ENCODE results near the gene IL1RAPL2.
"Not testable (repeated sequence)": the region's sequence is repeated elsewhere in the genome, so short reads cannot be mapped to it uniquely, and the experiment has no call there.

Gene IL1RAPL2

DNA sequence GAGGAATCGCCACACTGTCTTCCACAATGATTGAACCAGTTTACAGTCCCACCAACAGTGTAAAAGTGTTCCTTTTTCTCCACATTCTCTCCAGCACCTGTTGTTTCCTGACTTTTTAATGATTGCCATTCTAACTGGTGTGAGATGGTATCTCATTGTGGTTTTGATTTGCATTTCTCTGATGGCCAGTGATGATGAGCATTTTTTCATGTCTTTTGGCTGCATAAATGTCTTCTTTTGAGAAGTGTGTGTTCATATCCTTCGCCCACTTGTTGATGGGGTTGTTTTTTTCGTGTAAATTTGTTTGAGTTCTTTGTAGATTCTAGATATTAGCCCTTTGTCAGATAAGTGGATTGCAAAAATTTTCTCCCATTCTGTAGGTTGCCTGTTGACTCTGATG, 671.4 kb downstream of the IL1RAPL2 start:
- TF ChIP-seq SCRT2 (tag by site-specific recombination; IDR thresholded peaks at IDR 0.05) (peak; percentile 70), SCRT1 (tag by site-specific recombination; IDR thresholded peaks at IDR 0.05; ENCODE audit: borderline replicate concordance) (peak; percentile 71; the same call in 1 of the 2 replicates)
- CTCF ChIA-PET: interaction anchor here (0.9 kb wide), 1 partner anchor 46 kb away, joined by 3 read pairs; no protein-coding TSS in a partner anchor

DNA sequence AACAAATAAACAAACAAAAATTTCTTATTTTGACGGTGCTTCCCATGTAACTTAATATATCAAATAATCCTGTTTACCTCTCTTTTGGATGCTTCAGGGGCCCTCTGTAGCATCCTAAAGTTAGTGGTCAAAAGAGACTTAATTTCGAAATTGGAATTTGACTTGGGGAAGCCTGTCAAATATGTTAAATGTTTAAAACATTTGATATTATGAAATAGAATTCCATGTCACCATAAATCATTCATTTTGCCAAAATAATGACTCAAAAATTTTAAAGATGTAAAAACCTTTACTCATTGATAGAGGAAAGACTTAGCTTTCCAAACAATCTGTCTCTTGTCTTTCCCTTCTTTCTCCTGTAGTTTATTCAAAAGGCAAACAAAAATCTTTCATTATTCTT, 675.1 kb downstream of the IL1RAPL2 start:
- H3K4me1 ChIP-seq (ENCODE audit: control insufficient read depth, insufficient read depth, low read length): no peaks in the 10 kb centered on the region
- H3K27ac ChIP-seq (ENCODE audit: extremely low read depth, low read depth, low read length): no peak overlapping the region
- CTCF ChIA-PET: interaction anchor here (0.6 kb wide), 1 partner anchor 32 kb away, joined by 5 read pairs; no protein-coding TSS in a partner anchor
- TF ChIP-seq ZNF837 (tag by site-specific recombination; IDR thresholded peaks at IDR 0.05) (no peak), ZNF777 (tag by site-specific recombination; IDR thresholded peaks at IDR 0.05; ENCODE audit: borderline replicate concordance) (no peak), ZNF416 (tag by site-specific recombination; IDR thresholded peaks at IDR 0.05) (no peak), ZNF660 (tag by site-specific recombination; IDR thresholded peaks at IDR 0.05) (no peak), ZNF292 (tag by site-specific recombination; IDR thresholded peaks at IDR 0.05; ENCODE audit: borderline replicate concordance, low read depth) (no peak)
- TF ChIP-seq, protein P1, sequence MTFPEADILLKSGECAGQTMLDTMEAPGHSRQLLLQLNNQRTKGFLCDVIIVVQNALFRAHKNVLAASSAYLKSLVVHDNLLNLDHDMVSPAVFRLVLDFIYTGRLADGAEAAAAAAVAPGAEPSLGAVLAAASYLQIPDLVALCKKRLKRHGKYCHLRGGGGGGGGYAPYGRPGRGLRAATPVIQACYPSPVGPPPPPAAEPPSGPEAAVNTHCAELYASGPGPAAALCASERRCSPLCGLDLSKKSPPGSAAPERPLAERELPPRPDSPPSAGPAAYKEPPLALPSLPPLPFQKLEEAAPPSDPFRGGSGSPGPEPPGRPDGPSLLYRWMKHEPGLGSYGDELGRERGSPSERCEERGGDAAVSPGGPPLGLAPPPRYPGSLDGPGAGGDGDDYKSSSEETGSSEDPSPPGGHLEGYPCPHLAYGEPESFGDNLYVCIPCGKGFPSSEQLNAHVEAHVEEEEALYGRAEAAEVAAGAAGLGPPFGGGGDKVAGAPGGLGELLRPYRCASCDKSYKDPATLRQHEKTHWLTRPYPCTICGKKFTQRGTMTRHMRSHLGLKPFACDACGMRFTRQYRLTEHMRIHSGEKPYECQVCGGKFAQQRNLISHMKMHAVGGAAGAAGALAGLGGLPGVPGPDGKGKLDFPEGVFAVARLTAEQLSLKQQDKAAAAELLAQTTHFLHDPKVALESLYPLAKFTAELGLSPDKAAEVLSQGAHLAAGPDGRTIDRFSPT (tag by site-specific recombination; IDR thresholded peaks at IDR 0.05): no peak
- H3K36me3 ChIP-seq (ENCODE audit: control insufficient read depth in 2 of 2, insufficient read depth in 1 of 2, low read length in 2 of 2): no peaks in the 10 kb centered on the region
- no peaks in the 10 kb centered on the region for H3K9me3 ChIP-seq (ENCODE audit: control insufficient read depth, insufficient read depth, low read depth, low read length)
- POLR2A ChIA-PET: no interaction called here
- H3K4me3 ChIP-seq (ENCODE audit: low read depth, low read length): no peak overlapping the region

More for the DNA sequence above, 671.4 kb downstream of the IL1RAPL2 start:
- H3K4me3 ChIP-seq (ENCODE audit: low read depth, low read length); POLR2A ChIA-PET; H3K9me3 ChIP-seq (ENCODE audit: control insufficient read depth, insufficient read depth, low read depth, low read length); H3K27ac ChIP-seq (ENCODE audit: extremely low read depth, low read depth, low read length); H3K36me3 ChIP-seq (ENCODE audit: control insufficient read depth in 2 of 2, insufficient read depth in 1 of 2, low read length in 2 of 2); H3K4me1 ChIP-seq (ENCODE audit: control insufficient read depth, insufficient read depth, low read length): not testable (repeated sequence)

DNA sequence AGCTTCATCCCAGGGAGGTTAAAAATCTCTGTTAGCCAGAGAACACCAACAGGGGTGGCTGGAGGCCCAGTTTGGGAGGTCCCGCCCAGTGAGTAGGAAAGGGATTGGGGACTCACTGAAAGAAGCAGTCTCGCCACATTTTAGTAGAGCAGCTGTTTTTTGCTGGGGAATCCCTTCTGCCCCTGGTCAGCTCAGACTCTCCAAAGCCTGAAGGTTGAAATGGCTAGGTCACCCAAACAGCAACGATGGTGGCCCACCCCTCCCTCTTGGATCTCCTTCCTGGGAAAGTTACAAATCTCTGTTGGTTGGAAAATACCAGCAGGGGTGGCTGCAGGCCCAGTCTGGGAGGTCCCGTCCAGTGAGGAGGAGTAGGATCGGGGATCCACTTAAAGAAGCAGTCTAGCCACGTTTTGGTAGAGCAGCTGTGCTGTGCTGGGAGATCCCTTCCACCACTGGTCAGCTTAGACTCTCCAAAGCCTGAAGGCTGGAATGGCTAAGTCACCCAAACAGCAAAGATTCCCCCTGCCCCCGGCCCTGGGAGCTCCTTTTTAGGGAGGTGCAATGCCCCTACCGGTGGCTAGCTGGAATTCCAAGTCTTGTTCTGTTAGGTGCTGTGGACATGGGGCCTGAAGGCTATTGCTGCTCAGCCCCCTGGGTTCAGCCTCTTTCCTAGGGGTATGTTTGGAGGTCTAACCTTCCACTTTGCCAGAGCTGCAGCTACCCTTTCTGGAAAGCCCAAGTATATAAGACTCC, 694.5 kb downstream of the IL1RAPL2 start:
- no peaks in the 10 kb centered on the region for H3K9me3 ChIP-seq (ENCODE audit: control insufficient read depth, insufficient read depth, low read depth, low read length)
- ChIA-PET CTCF (interaction anchor here (0.6 to 0.7 kb wide), 5 partner anchors 9 to 314 kb away, joined by 3 to 4 read pairs (median 3); no protein-coding TSS in a partner anchor), POLR2A (no interaction called here)
- H3K4me1 ChIP-seq (ENCODE audit: control insufficient read depth, insufficient read depth, low read length): no peaks in the 10 kb centered on the region
- no peak overlapping the region for H3K4me3 ChIP-seq (ENCODE audit: low read depth, low read length)
- H3K27ac ChIP-seq (ENCODE audit: extremely low read depth, low read depth, low read length): no peak overlapping the region
- no peaks in the 10 kb centered on the region for H3K36me3 ChIP-seq (ENCODE audit: control insufficient read depth in 2 of 2, insufficient read depth in 1 of 2, low read length in 2 of 2)
- TF ChIP-seq, protein P2, sequence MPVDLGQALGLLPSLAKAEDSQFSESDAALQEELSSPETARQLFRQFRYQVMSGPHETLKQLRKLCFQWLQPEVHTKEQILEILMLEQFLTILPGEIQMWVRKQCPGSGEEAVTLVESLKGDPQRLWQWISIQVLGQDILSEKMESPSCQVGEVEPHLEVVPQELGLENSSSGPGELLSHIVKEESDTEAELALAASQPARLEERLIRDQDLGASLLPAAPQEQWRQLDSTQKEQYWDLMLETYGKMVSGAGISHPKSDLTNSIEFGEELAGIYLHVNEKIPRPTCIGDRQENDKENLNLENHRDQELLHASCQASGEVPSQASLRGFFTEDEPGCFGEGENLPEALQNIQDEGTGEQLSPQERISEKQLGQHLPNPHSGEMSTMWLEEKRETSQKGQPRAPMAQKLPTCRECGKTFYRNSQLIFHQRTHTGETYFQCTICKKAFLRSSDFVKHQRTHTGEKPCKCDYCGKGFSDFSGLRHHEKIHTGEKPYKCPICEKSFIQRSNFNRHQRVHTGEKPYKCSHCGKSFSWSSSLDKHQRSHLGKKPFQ (tag by site-specific recombination; IDR thresholded peaks at IDR 0.05): no peak
- TF ChIP-seq ZNF138 (tag by site-specific recombination; IDR thresholded peaks at IDR 0.05; ENCODE audit: borderline replicate concordance) (no peak), ZSCAN30 (tag by site-specific recombination; IDR thresholded peaks at IDR 0.05) (no peak), ZSCAN16 (tag by site-specific recombination; IDR thresholded peaks at IDR 0.05) (no peak), OVOL3 (tag by site-specific recombination; IDR thresholded peaks at IDR 0.05) (no peak), ZBTB44 (tag by site-specific recombination; IDR thresholded peaks at IDR 0.05) (no peak), ZNF768 (tag by site-specific recombination; IDR thresholded peaks at IDR 0.05) (no peak), KLF9 (tag by site-specific recombination; IDR thresholded peaks at IDR 0.05; ENCODE audit: low read depth) (no peak), ZNF146 (tag by site-specific recombination; IDR thresholded peaks at IDR 0.05) (no peak), ZNF239 (tag by site-specific recombination; IDR thresholded peaks at IDR 0.05) (no peak), KLF7 (tag by site-specific recombination; IDR thresholded peaks at IDR 0.05; ENCODE audit: borderline replicate concordance) (no peak), PRDM4 (tag by site-specific recombination; IDR thresholded peaks at IDR 0.05) (no peak)

Measured in HEK293 (cell line).